Stomach smooth muscle (tissue), 2 donors: ENCODE measurements around the gene APOA4.

Experiments used
- H3K27ac ChIP-seq: one replicate; pipeline ENCODE4 v1.7.0; 2013; ENCODE audit warnings: mild to moderate bottlenecking, low read length, inconsistent platforms
- H3K27me3 ChIP-seq, 2 donors: one replicate each; pipeline ENCODE4 v1.7.0; 2013; ENCODE audit warnings: low read length in 2 of 2; ENCODE audit not compliant: insufficient read depth in 2 of 2, control insufficient read depth in 1 of 2
- H3K36me3 ChIP-seq, 2 donors: one replicate each; pipeline ENCODE4 v1.7.0; 2013; ENCODE audit warnings: low read length in 2 of 2; ENCODE audit not compliant: control insufficient read depth in 2 of 2, insufficient read depth in 2 of 2
- H3K4me1 ChIP-seq: one replicate; pipeline ENCODE4 v1.7.0; 2013; ENCODE audit warnings: low read length; ENCODE audit not compliant: control insufficient read depth, insufficient read depth
- H3K4me3 ChIP-seq, 2 donors: one replicate each; pipeline ENCODE4 v1.7.0; 2013; ENCODE audit warnings: low read length in 2 of 2
- H3K9ac ChIP-seq, 2 donors: one replicate each; pipeline ENCODE4 v1.7.0; 2013; ENCODE audit warnings: low read length in 2 of 2, mild to moderate bottlenecking in 1 of 2
- H3K9me3 ChIP-seq, 2 donors: one replicate each; pipeline ENCODE4 v1.7.0; 2013; ENCODE audit warnings: low read length in 2 of 2; ENCODE audit not compliant: control insufficient read depth in 2 of 2
- donor health status: healthy.
- donor health status: Pancreatic carcinoma.

APOA4 gene

DNA sequence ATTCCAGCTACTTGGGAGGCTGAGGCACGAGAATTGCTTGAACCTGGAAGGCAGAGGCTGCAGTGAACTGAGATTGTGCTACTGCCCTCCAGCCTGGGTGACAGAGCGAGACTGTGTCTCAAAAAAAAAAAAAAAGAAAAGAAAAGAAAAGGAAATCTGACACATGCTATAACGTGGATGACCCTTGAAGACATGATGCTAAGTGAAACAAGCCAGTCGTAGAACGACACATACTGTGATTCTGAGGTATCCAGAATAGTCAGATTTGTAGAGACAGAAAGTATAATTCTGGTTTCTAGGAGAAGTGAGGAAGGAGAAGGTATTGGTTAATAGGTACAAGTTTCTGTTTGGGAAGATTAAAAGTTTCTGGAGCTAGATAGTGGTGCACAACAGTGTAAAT lies 24.7 kb downstream of the APOA4 start:
- H3K9ac ChIP-seq, result no peak overlapping the region

DNA sequence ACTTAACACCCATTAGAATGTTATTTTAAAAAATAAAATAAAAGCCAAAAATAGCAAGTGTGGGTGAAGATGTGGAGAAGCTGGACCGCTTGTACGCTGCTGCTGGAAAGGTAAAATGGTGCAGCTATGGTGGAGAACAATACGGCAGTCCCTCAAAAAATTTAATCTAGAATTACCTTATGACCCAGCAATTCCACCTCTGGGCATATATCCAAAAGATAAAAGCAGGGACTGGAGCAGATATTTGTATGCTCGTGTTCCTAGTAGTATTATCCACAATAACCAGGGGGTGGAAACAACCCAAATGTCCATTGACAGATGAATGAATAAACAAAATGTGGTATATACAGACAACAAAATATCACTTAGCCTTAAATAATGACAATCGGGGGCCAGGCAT lies 25.3 kb downstream of the APOA4 start:
- H3K4me3 ChIP-seq, result no peak overlapping the region
- no peaks in the 10 kb centered on the region for H3K36me3 ChIP-seq
- no peak overlapping the region for H3K9ac ChIP-seq
- H3K4me1 ChIP-seq, result no peaks in the 10 kb centered on the region
- no peaks in the 10 kb centered on the region for H3K9me3 ChIP-seq
- H3K27ac ChIP-seq, result no peak overlapping the region
- no peaks in the 10 kb centered on the region for H3K27me3 ChIP-seq

More for the DNA sequence above, 24.7 kb downstream of the APOA4 start:
- Histone ChIP-seq H3K36me3 (no peaks in the 10 kb centered on the region), H3K9me3 (no peaks in the 10 kb centered on the region), H3K27ac (no peak overlapping the region), H3K4me1 (no peaks in the 10 kb centered on the region), H3K4me3 (no peak overlapping the region), H3K27me3 (no peaks in the 10 kb centered on the region)

DNA sequence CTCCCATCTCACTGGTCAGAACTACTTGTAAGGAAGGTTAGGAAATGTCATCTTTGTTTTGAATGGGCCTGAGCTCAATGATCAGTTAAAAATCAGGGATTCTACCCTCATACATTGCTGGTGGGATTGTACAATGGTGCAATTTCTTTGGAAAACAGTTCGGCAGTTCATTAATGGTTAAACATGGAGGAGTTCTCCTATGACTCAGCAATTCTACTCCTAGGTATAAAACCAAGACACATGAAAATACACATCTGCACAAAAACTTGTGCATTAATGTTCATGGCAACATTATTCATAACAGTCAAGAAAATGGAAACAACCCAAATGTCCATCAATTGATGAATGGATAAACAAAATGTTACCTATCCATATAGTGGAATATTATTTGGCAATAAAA lies 26.6 kb downstream of the APOA4 start:
- no peak overlapping the region for H3K4me3 ChIP-seq
- H3K9ac ChIP-seq, result no peak overlapping the region
- peaks cover 4% of the 10 kb centered on the region for H3K4me1 ChIP-seq
- H3K9me3 ChIP-seq, result no peaks in the 10 kb centered on the region
- no peaks in the 10 kb centered on the region for H3K27me3 ChIP-seq
- H3K27ac ChIP-seq, result no peak overlapping the region
- H3K36me3 ChIP-seq, result no peaks in the 10 kb centered on the region

DNA sequence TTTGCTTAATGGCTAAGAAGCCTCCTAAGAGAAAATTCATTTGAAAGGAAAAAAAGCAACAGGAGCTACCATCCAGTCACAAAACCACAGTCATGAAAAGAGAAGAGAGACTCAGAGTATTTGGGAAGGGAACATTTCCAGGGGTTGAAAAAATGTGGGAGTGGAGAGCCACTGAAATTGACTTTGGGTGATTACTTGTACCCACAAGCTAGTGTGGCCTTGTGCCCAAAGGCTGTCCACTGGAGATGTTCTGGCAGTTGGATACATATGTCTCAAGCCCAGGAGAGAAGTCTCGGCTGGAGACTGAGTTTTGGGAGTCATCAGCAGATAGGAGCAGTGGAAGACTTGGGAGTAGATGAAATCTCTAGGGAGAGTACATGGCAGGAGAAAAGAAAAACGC lies 28.3 kb downstream of the APOA4 start:
- H3K27me3 ChIP-seq, result no peaks in the 10 kb centered on the region
- H3K27ac ChIP-seq, result no peak overlapping the region
- no peak overlapping the region for H3K4me3 ChIP-seq
- H3K9me3 ChIP-seq, result no peaks in the 10 kb centered on the region
- H3K4me1 ChIP-seq, result peaks cover 7% of the 10 kb centered on the region
- no peaks in the 10 kb centered on the region for H3K36me3 ChIP-seq
- no peak overlapping the region for H3K9ac ChIP-seq

DNA sequence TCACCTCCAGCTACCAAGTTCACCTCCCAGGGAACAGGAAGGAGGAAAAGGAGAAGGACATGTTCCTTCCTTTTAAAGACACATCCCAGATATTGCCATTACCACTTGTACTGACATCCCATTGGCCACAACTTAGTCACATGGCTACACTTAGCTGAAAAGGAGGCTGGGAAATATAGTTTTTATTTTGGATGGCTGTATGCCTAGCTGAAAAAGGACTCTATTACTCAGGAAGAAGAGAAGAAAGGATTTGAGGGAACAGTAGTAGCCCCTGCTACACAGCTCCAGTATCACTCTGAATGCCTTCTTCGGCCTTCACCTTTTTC lies 29.4 kb downstream of the APOA4 start:
- Histone ChIP-seq H3K9ac (no peak overlapping the region), H3K27ac (no peak overlapping the region), H3K9me3 (no peaks in the 10 kb centered on the region), H3K36me3 (no peaks in the 10 kb centered on the region), H3K4me3 (no peak overlapping the region), H3K4me1 (peaks cover 7% of the 10 kb centered on the region), H3K27me3 (no peaks in the 10 kb centered on the region)

DNA sequence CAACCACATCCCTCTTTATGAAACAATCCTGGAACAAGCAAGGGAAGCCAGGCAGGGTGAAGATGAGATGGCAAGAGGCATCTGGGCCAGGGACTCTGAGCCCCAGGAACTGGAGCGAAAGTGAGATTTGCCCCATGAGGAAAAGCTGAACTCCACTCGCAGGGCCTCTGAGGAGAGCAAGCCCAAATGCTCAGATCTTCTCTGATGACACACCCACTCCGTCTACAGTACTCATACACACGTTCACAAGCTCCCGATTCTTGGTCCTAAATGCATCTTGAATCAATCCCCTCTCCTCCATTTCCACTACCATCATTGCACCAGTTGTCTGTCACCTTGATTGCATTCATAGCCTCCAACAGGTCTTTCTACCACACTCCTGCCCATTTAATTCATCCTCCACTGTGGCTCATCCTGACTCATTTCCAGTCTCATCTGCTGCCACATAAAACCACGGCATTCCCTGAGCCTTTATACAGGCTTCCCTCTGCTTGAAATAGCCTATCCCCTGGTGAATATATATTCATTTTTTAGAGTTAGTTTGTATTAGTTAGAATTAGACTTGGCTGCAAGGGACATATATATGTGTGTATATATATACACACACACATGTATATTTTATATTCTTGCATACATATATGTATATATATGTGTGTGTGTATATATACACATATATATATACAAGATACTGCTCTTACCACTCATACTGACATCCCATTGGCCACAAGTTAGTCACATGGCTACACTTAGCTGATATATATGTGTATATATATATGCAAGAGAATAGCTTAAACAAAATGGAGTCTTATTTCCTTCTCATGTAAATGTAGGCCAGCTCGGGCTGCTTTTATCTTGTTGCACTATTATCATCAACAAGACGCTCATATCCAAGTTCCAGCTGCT lies 30.0 kb downstream of the APOA4 start:
- H3K9ac ChIP-seq, result no peak overlapping the region
- no peaks in the 10 kb centered on the region for H3K9me3 ChIP-seq
- H3K36me3 ChIP-seq, result no peaks in the 10 kb centered on the region
- no peak overlapping the region for H3K4me3 ChIP-seq
- H3K4me1 ChIP-seq, result peaks cover 12% of the 10 kb centered on the region
- no peaks in the 10 kb centered on the region for H3K27me3 ChIP-seq
- H3K27ac ChIP-seq, result no peak overlapping the region

DNA sequence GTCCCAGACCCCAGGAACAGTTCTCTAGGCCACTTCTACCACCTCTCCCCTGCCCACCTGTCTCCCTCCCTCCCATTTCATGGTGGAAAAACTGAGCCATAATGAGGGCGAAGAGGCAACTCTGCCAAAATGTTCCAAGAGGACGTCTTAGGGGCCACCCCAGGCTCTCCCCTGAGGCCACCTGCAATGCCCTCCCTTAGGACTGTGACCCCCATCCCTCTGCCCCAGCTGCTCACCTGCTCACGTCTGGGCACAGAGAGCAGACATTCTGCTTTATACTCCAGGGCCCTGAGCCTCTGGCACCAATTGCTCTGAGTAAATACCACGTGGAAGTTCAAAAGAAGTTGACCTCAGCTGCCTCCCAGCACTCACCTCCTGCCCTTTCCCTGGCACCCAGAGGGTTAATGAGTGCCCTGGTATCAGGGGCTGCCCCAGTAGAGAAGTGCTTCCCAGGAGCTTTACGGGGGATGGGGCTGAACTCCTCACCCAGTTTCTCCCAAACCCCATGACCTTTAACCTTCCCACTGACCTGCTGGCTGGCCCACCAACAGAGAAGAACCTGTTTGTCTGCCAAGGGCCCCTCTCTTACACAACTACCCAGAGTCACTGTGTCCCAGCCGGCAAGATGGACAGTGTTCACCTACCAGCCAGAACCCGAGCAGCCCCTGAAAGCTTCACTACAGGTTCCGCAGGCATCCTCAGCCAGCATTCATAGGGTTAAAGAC lies 30.8 kb downstream of the APOA4 start:
- Histone ChIP-seq H3K4me3 (no peak overlapping the region), H3K9ac (peak overlapping the region in 1 of 2 donors; percentile 5), H3K9me3 (no peaks in the 10 kb centered on the region), H3K27ac (no peak overlapping the region), H3K4me1 (peaks cover 14% of the 10 kb centered on the region), H3K36me3 (no peaks in the 10 kb centered on the region), H3K27me3 (no peaks in the 10 kb centered on the region)

DNA sequence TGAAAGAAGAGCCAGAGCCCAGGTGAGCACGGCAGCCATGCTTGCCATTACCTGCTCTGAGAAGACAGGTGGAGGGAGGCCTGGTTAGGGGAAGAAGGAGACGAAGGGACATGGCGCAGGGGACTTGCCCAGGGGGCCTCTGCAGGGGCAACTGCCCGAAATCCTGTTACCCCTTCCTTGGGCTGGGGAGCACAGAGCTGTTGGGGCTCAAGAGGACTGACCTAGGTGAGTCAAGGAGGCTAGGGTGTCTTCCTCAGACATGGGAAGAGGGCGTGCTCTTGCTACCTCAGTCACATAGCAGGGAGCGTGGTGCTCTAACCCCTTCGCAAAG lies 31.3 kb downstream of the APOA4 start, which contains the start of gene APOA5:
APOA5 (minus strand) TSS at position 67 of the 331 bp plus-strand sequence; CDS start at position 48, 19 bp downstream.
- peaks cover 19% of the 10 kb centered on the region for H3K4me1 ChIP-seq
- no peaks in the 10 kb centered on the region for H3K27me3 ChIP-seq
- H3K9ac ChIP-seq, result peak within 1 kb of the TSS in 1 of 2 donors; percentile 5
- no peaks in the 10 kb centered on the region for H3K36me3 ChIP-seq
- peak within 1 kb of the TSS in 1 of 2 donors; percentile 66 for H3K4me3 ChIP-seq
- no peak within 1 kb of the TSS for H3K27ac ChIP-seq
- H3K9me3 ChIP-seq, result no peaks in the 10 kb centered on the region

DNA sequence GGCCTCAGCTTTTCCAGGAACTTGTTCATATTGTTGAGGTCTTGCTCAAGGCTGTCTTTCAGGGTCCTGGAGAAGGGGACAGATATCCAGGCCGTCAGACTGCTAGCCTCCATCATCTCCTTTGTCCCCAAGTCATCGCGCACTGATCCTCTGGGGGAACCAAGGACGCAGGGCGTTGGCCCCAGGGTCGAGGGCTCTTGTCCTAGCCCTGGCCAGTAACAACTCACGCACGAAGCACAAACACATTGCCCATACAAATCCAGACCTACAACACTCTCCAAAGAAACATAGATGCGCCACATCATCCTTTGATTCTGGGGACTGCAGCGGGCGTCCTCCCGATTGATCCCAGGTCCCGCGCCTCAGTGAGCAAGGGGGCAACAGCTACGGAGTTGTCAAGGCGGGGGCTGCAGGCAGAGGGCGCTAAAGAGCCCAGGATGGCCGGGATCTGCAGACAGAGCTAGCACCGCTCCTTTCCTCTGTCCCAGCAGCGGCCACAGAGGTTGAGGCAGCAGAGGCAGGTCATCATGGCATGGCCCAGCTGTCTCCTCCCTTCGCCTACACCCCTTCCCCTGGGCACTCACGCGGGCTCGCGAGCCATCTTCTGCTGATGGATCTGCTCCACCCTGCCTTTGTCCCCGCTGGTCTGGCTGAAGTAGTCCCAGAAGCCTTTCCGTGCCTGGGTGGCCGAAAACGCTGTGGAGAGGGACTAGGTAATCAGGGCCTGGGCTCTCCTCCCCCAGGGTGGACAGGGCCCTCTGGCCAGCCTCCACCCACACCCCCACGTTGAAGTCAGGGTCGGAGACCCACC lies 31.9 kb downstream of the APOA4 start:
- H3K36me3 ChIP-seq, result peaks cover 3 to 4% of the 10 kb centered on the region in 2 donors
- H3K9ac ChIP-seq, result no peak overlapping the region
- peak overlapping the region in 1 of 2 donors; percentile 66 for H3K4me3 ChIP-seq
- H3K4me1 ChIP-seq, result peaks cover 22% of the 10 kb centered on the region
- no peak overlapping the region for H3K27ac ChIP-seq
- H3K9me3 ChIP-seq, result no peaks in the 10 kb centered on the region
- no peaks in the 10 kb centered on the region for H3K27me3 ChIP-seq

DNA sequence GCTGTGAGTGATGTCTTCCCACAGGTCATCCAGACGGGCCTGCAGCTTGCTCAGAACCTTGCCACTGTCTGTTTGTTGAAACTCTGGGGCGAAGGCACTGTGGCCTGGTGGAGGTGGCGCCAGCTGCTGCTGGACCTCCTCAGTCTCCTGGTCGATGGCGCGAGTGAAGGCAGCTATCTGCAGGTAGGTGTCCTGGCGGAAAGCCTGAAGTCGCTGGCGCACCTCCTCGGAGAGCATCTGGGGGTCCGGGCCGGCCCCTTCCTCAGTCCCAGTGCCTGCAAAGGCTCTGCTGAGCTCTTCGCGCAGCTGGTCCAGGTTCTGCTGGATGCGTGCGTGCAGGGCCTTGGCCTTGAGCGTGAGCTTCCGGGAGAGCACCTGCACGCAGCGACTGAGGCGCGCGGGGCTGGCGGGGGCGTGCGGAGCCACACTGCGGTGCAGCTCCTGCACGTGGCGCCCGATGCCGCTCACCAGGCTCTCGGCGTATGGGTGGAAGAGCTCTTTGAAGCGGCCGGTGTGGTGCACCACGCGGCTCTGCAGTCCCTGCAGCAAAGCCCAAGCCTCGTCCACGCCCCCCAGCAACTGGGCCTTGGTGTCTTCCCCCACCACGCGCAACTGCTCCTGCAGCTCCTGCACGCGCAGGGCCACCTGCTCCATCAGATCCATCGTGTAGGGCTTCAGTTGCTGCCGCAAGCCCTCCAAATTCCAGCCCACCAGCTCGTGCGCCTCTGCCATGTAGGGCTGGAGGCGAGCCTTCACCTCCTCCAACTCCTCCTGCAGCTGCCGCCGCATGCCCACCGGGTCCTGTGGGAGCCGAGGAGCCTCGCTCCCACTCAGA lies 32.7 kb downstream of the APOA4 start:
- H3K27ac ChIP-seq, result no peak overlapping the region
- no peak overlapping the region for H3K9ac ChIP-seq
- H3K4me1 ChIP-seq, result peaks cover 22% of the 10 kb centered on the region
- no peaks in the 10 kb centered on the region for H3K9me3 ChIP-seq
- H3K27me3 ChIP-seq, result no peaks in the 10 kb centered on the region
- peaks cover 9 to 12% of the 10 kb centered on the region in 2 donors for H3K36me3 ChIP-seq
- no peak overlapping the region for H3K4me3 ChIP-seq
